GM23338 (cell line): ENCODE data around the gene SELENBP1.

Experiments used
- CREB1 ChIP-seq: fragments of 250-450 bp; sonication (Bioruptor Pico); IDR thresholded peaks from 2 replicates; pipeline ENCODE4 v1.5.0; 2020; ENCODE audit warnings: low read depth, mild to moderate bottlenecking, moderate library complexity
- ETS1 ChIP-seq: IDR thresholded peaks from 2 replicates; pipeline ENCODE4 v1.6.1; 2016; ENCODE audit warnings: antibody characterized with exemption
- EZH2 ChIP-seq: fragments of 200-600 bp; sonication (generic); IDR thresholded peaks from one replicate; pipeline ENCODE4 v1.8.0; 2017; ENCODE audit warnings: antibody characterized with exemption, mild to moderate bottlenecking, low read depth; ENCODE audit not compliant: unreplicated experiment
- EZH2phosphoT487 ChIP-seq: fragments of 200-600 bp; sonication (generic); IDR thresholded peaks from one replicate; pipeline ENCODE4 v1.8.1; 2018; ENCODE audit warnings: antibody characterized with exemption; ENCODE audit not compliant: unreplicated experiment
- JUNB ChIP-seq: IDR thresholded peaks from one replicate; pipeline ENCODE4 v1.6.1; 2016; ENCODE audit warnings: antibody characterized with exemption; ENCODE audit not compliant: unreplicated experiment
- NANOG ChIP-seq: IDR thresholded peaks from 2 replicates; pipeline ENCODE4 v1.6.1; 2016; ENCODE audit warnings: antibody characterized with exemption, borderline replicate concordance
- POLR2AphosphoS5 ChIP-seq: IDR thresholded peaks from 2 replicates; pipeline ENCODE4 v1.6.1; 2016; ENCODE audit warnings: antibody characterized with exemption, low read depth
- STAT1 ChIP-seq: IDR thresholded peaks from one replicate; pipeline ENCODE4 v1.6.1; 2016; ENCODE audit warnings: antibody characterized with exemption; ENCODE audit not compliant: unreplicated experiment
- ZNF114 ChIP-seq: fragments of 250-450 bp; sonication (Bioruptor Pico); IDR thresholded peaks from 2 replicates; pipeline ENCODE4 v1.5.0; 2020; ENCODE audit warnings: mild to moderate bottlenecking, moderate library complexity
- TF ChIP-seq, protein P1 (sequence below), 2 experiments: fragments of 200-600 bp in 1 of 2; sonication (generic) in 1 of 2; conservative IDR thresholded peaks; 2 replicates each; pipeline versions ENCODE4 v1.5.1 to v1.6.1; 2016 to 2017; ENCODE audit warnings: antibody characterized with exemption in 2 of 2, low read depth in 2 of 2, mild to moderate bottlenecking in 2 of 2, moderate library complexity in 1 of 2
- TF ChIP-seq, protein P2 (sequence below): IDR thresholded peaks from one replicate; pipeline ENCODE4 v1.6.1; 2018; ENCODE audit warnings: antibody characterized with exemption; ENCODE audit not compliant: unreplicated experiment

DNA sequence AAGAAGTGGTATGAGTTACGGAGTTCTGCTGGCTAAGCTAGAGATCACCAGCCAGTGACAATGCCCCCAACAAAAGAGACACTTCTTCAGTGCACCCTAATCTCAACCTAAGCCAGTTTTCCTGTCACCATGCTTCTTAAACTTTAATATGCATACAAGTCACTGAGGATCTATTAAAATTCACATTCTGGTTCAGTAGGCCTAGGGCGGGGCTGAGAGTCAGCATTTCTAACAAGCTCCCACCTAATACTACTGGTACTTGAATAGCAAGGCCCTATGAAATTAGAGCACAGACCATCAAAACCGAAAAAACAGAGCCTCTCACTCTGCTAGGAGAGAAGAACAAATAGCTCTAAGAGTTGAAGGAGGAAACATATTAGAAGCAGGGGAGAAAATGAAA is 34.8 kb upstream of the SELENBP1 start:
- TF ChIP-seq EZH2, result no peak
- no peak for TF ChIP-seq POLR2AphosphoS5
- TF ChIP-seq, protein P1, sequence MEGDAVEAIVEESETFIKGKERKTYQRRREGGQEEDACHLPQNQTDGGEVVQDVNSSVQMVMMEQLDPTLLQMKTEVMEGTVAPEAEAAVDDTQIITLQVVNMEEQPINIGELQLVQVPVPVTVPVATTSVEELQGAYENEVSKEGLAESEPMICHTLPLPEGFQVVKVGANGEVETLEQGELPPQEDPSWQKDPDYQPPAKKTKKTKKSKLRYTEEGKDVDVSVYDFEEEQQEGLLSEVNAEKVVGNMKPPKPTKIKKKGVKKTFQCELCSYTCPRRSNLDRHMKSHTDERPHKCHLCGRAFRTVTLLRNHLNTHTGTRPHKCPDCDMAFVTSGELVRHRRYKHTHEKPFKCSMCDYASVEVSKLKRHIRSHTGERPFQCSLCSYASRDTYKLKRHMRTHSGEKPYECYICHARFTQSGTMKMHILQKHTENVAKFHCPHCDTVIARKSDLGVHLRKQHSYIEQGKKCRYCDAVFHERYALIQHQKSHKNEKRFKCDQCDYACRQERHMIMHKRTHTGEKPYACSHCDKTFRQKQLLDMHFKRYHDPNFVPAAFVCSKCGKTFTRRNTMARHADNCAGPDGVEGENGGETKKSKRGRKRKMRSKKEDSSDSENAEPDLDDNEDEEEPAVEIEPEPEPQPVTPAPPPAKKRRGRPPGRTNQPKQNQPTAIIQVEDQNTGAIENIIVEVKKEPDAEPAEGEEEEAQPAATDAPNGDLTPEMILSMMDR (conservative IDR thresholded peaks at IDR 0.05; ENCODE audit: low read depth in 2 of 2), result no peak
- no peak for TF ChIP-seq CREB1
- no peak for TF ChIP-seq ETS1
- TF ChIP-seq EZH2phosphoT487, result no peak
- no peak for TF ChIP-seq JUNB
- TF ChIP-seq, protein P2, sequence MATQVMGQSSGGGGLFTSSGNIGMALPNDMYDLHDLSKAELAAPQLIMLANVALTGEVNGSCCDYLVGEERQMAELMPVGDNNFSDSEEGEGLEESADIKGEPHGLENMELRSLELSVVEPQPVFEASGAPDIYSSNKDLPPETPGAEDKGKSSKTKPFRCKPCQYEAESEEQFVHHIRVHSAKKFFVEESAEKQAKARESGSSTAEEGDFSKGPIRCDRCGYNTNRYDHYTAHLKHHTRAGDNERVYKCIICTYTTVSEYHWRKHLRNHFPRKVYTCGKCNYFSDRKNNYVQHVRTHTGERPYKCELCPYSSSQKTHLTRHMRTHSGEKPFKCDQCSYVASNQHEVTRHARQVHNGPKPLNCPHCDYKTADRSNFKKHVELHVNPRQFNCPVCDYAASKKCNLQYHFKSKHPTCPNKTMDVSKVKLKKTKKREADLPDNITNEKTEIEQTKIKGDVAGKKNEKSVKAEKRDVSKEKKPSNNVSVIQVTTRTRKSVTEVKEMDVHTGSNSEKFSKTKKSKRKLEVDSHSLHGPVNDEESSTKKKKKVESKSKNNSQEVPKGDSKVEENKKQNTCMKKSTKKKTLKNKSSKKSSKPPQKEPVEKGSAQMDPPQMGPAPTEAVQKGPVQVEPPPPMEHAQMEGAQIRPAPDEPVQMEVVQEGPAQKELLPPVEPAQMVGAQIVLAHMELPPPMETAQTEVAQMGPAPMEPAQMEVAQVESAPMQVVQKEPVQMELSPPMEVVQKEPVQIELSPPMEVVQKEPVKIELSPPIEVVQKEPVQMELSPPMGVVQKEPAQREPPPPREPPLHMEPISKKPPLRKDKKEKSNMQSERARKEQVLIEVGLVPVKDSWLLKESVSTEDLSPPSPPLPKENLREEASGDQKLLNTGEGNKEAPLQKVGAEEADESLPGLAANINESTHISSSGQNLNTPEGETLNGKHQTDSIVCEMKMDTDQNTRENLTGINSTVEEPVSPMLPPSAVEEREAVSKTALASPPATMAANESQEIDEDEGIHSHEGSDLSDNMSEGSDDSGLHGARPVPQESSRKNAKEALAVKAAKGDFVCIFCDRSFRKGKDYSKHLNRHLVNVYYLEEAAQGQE, result no peak
- no peak for TF ChIP-seq NANOG
- TF ChIP-seq STAT1, result no peak
- TF ChIP-seq ZNF114 (CRISPR knock-in tag), result no peak
